ENCODE data around the gene ASZ1.

ASZ1 gene

GRCh38 chr7:117401293-117402002, 25.8 kb downstream of the ASZ1 start:
- no peak for DNase-seq

- DNase-seq: no peak
Measured at GRCh38 chr7:117399820-117400422, 27.4 kb downstream of the ASZ1 start.

DNA sequence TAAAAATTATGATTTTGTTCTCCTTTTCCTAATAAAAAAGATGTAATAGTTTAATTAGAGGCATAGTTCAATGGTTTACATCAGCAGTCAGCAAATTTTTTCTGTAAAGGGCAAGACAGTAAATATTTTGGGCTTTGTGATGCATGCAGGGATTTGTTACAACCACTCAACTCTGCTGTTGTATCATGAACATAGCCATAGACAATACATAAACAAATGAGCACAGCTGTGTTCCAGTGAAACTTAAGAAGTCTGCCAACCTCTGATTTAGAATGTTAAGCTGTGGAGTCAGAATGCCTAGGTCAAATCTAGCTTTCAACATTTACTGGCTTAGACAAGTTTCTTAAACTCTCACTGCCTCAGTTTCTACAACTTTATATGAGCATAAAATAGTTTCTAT, 31.6 kb downstream of the ASZ1 start:
- DNase-seq: no peak

DNA sequence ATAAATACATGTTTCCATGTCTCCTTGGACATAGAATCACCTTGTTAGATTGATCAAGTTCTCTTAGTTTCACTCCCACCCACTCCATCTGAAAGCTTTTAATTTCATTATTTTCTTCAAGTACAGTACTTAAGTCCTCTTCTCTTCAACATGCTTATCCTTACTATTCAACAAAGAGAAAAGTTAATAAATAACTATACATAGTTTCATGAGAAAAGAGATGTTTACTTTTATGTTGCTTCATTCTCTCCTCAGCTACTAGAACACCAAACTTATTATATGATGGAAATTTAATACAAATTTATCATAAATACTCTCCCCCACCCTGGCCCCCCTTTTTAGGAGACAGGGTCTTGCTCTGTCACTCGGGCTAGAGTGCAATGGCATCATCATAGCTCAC, 33.5 kb downstream of the ASZ1 start:
- DNase-seq: no peak

- no peak for DNase-seq
Measured at GRCh38 chr7:117389871-117390270, 37.4 kb downstream of the ASZ1 start.

GRCh38 chr7:117386110-117386706, 41.1 kb downstream of the ASZ1 start:
- DNase-seq: no peak

DNA sequence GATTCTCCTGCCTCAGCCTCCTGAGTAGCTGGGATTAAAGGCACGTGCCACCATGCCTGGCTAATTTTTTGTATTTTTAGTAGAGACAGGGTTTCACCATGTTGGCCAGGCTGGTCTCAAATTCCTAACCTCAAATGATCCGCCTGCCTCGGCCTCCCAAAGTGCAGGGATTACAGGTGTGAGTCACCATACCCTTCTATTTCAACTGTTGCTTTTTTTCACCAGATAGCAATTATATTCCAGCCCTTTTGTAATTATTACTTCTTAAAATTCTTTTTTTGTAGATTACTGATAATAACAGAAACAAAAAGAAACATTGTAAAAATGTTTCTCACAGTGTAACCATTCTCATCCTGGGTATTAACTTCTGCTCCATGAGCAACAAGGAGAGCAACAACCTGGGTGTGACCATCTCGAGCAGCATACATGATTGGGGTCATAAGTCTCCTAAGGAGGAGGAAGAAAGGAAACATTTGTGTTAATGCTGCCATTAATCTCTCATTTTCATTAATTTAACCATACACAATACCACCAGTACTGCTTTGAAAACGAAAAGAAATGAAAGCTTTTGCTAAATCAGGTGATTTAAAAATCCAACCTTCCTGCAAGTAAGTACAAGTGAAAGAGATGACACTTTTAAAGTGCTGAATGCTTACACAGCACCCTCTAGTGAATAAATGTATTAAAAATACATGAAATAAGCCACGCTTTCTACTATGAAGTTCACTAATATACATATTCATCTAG, 41.8 kb downstream of the ASZ1 start:
- DNase-seq: no peak

GRCh38 chr7:117384688-117385362, 42.5 kb downstream of the ASZ1 start:
- no peak for DNase-seq

DNA sequence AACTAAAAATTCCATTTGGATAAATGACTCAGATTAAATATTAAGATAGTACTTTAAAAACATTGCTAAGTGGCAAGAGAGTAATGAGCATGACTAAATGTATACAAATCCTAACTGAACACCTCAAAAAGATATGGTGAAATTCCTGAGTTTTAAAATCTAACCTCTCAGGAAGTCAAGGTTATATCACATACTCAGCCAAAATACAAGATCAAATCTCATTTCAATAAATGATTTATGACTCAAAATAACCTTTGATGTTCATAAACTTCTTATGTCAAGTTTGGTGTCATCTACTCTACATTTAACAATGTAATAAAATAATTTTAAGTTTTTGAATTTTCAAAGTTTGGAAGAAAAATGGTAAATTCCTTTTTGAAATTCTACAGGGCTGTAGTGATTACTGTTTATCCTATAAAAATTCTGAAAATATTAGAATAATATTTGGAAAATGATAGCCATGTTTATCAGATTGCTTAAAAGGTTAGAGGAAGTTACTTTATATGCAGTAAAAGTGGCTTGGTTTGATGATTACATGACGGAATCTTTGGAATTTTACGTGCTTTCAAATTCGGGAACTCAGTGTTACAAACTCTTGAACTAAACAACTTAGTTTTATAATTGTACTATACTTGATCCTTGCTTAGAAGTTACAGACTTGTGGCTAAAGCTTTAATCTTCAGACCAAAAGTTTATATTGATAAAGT, 43.7 kb downstream of the ASZ1 start:
- no peak for DNase-seq

- DNase-seq: no peak
Measured at GRCh38 chr7:117383046-117383445, 44.2 kb downstream of the ASZ1 start.

GRCh38 chr7:117381362-117381761, 45.9 kb downstream of the ASZ1 start:
- DNase-seq: no peak

DNA sequence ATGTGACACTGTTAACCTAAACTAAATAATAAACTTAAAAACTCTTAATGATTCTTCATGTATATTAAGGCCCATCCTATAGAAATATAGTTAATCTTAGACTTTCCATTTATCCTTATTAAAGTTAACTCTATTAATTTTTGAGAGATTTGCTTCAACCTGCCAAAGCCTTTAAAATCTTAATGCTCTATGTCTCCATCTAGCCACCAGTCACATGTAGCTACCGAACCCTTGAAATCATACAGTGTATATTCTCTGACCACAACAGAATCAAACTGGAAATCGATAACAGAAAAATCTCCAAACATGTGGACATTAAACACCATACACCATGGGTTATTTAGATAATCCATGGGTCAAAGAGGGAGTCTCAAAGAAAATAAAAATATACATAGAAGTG, 51.9 kb downstream of the ASZ1 start:
- no peak for DNase-seq

- DNase-seq: no peak
Measured at GRCh38 chr7:117372073-117372472, 55.2 kb downstream of the ASZ1 start.

GRCh38 chr7:117364339-117365080, 62.8 kb downstream of the ASZ1 start:
- DNase-seq: no peak

GRCh38 chr7:117362294-117362888, 64.9 kb downstream of the ASZ1 start:
- DNase-seq: no peak

GRCh38 chr7:117350027-117350426, 77.3 kb downstream of the ASZ1 start:
- DNase-seq: no peak

GRCh38 chr7:117349570-117349969, 77.7 kb downstream of the ASZ1 start:
- no peak for DNase-seq

GRCh38 chr7:117347962-117348672, 79.2 kb downstream of the ASZ1 start:
- DNase-seq: no peak

DNA sequence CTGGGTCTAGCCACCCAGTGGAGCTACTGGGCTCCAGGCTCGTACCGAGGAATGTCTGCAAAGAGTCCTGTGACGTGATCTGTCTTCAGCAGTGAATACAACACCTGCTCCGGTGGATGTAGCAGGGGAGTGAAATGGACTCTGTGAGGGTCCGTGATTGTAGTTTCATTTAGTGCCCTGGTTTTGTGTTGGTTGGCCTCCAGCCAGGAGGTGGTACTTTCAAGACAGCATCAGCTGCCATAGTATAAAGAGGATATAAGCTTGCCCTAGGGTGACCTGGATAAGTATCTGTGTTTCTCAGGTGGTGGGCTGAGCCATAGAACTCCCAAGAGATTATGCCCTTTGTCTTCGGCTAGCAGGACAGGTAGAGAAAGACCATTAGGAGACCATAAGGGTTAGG, 79.8 kb downstream of the ASZ1 start:
- DNase-seq: no peak

GRCh38 chr7:117346161-117346560, 81.1 kb downstream of the ASZ1 start:
- no peak for DNase-seq

- DNase-seq: no peak
Measured at GRCh38 chr7:117338020-117338419, 89.3 kb downstream of the ASZ1 start.

All from NCI-H1436 treated with DMSO at 0.1 percent for 48 hours (cell line).